Hepatocyte (in vitro differentiated cells): Measurements from ENCODE around the gene CTSH.

Source experiments
- EZH2 ChIP-seq: fragments of 200-600 bp; sonication (generic); IDR thresholded peaks from 2 replicates; pipeline ENCODE4 v1.6.1; 2016; ENCODE audit warnings: antibody characterized with exemption, mild to moderate bottlenecking, borderline replicate concordance
- EZH2phosphoT487 ChIP-seq: fragments of 200-600 bp; sonication (generic); IDR thresholded peaks from one replicate; pipeline ENCODE4 v1.6.1; 2018; ENCODE audit warnings: antibody characterized with exemption, mild to moderate bottlenecking, low read depth, moderate library complexity; ENCODE audit not compliant: unreplicated experiment, severe bottlenecking
- TF ChIP-seq, protein P1 (sequence below): fragments of 200-600 bp; sonication (generic); IDR thresholded peaks from 2 replicates; pipeline ENCODE4 v1.5.1; 2016; ENCODE audit warnings: antibody characterized with exemption, mild to moderate bottlenecking; ENCODE audit not compliant: poor library complexity

GRCh38 chr15:78879517-78880241 is 65.2 kb downstream of the CTSH start:
- TF ChIP-seq, protein P1, sequence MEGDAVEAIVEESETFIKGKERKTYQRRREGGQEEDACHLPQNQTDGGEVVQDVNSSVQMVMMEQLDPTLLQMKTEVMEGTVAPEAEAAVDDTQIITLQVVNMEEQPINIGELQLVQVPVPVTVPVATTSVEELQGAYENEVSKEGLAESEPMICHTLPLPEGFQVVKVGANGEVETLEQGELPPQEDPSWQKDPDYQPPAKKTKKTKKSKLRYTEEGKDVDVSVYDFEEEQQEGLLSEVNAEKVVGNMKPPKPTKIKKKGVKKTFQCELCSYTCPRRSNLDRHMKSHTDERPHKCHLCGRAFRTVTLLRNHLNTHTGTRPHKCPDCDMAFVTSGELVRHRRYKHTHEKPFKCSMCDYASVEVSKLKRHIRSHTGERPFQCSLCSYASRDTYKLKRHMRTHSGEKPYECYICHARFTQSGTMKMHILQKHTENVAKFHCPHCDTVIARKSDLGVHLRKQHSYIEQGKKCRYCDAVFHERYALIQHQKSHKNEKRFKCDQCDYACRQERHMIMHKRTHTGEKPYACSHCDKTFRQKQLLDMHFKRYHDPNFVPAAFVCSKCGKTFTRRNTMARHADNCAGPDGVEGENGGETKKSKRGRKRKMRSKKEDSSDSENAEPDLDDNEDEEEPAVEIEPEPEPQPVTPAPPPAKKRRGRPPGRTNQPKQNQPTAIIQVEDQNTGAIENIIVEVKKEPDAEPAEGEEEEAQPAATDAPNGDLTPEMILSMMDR: no peak
- TF ChIP-seq EZH2 (no peak), EZH2phosphoT487 (no peak)
